Gastrocnemius medialis (tissue), 4 donors: Measurements from ENCODE around the gene SETDB1.

Experiments
- CTCF ChIP-seq, 5 experiments: fragments of 450-650 bp in 3 of 5; fragments of 200-600 bp in 2 of 5; sonication (generic) in 2 of 5; IDR thresholded peaks in 4 of 5; conservative IDR thresholded peaks in 1 of 5; 1 replicate in 4 of 5; 2 replicates in 1 of 5; pipeline ENCODE4 v1.5.1; 2016 to 2019; ENCODE audit warnings: antibody characterized with exemption in 5 of 5, mild to moderate bottlenecking in 3 of 5, moderate library complexity in 3 of 5
- POLR2A ChIP-seq, 2 donors: fragments of 450-650 bp; IDR thresholded peaks; one replicate each; pipeline ENCODE4 v1.6.1; 2017; ENCODE audit warnings: antibody characterized with exemption in 2 of 2, mild to moderate bottlenecking in 2 of 2, moderate library complexity in 2 of 2

GRCh38 chr1:150905301-150905700 lies 20.9 kb upstream of the SETDB1 start:
- TF ChIP-seq CTCF (IDR thresholded peaks at IDR 0.05 in 4 of 5, conservative IDR thresholded peaks at IDR 0.05 in 1 of 5) (no peak), POLR2A (IDR thresholded peaks at IDR 0.05) (no peak)
